Activated CD8-positive, alpha-beta T cell treated with anti-CD3 and anti-CD28 coated beads for 36 hours (primary cell): ENCODE results near the gene TPM2. TPM values are rescaled to one million over a fixed set of nuclear protein-coding genes. Genes with fewer than 3 reads are reported as not detected.
A peak's percentile ranks its signal among the peaks of the same experiment; 100 is the strongest.
"Not testable (repeated sequence)": the region's sequence is repeated elsewhere in the genome, so short reads cannot be mapped to it uniquely, and the experiment has no call there.

ENCODE experiments used
- ATAC-seq: fragments of 200-7000 bp; cut with Tn5 transposase; one replicate; pipeline ENCODE4 v1.10.0; 2021; ENCODE audit warnings: mild to moderate bottlenecking, moderate library complexity
- CTCF ChIA-PET: fragments of 350-600 bp; sonication (Branson Sonifier 250); formaldehyde crosslinking; loops from one replicate; lab custom pipeline; 2021; ENCODE audit warnings: antibody characterized with exemption; lab: Charles Lee
- POLR2A ChIA-PET: fragments of 350-600 bp; sonication (Branson Sonifier 250); formaldehyde crosslinking; loops from one replicate; lab custom pipeline; 2021; ENCODE audit warnings: antibody characterized with exemption; lab: Charles Lee
- DNase-seq: peaks from one replicate; pipeline ENCODE4 v3.0.0-alpha.2; 2020
- H3K27ac Mint-ChIP-seq: one replicate; pipeline ENCODE4 v1.8.0; 2021; ENCODE audit warnings: mild to moderate bottlenecking, mixed read lengths
- H3K27me3 Mint-ChIP-seq: one replicate; pipeline ENCODE4 v1.8.0; 2021; ENCODE audit warnings: mixed read lengths
- H3K36me3 Mint-ChIP-seq: one replicate; pipeline ENCODE4 v1.8.0; 2021; ENCODE audit warnings: low read depth, mixed read lengths
- H3K4me1 Mint-ChIP-seq: one replicate; pipeline ENCODE4 v1.8.0; 2021; ENCODE audit warnings: low read depth, mixed read lengths
- H3K4me3 Mint-ChIP-seq: one replicate; pipeline ENCODE4 v1.8.0; 2021; ENCODE audit warnings: mild to moderate bottlenecking, moderate library complexity, mixed read lengths
- H3K9me3 Mint-ChIP-seq: one replicate; pipeline ENCODE4 v1.8.0; 2021; ENCODE audit warnings: mixed read lengths
- CTCF ChIP-seq: fragments of 200-600 bp; IDR thresholded peaks from one replicate; pipeline ENCODE4 v1.8.0; 2022; ENCODE audit warnings: antibody characterized with exemption, mild to moderate bottlenecking
- intact Hi-C: fragments of 100-400 bp; cut with micrococcal nuclease; formaldehyde crosslinking; loops from one replicate; pipeline ENCODE4 v1.10.0; 2022
- total RNA-seq, 2 experiments: library from RNA; stranded (reverse); gene quantifications; one replicate each; pipeline ENCODE4 v1.2.3, GENCODE V29; 2021

The TPM2 gene
- total RNA-seq, 2 experiments from 2014 or later, result 4.8 to 5.3 TPM

DNA sequence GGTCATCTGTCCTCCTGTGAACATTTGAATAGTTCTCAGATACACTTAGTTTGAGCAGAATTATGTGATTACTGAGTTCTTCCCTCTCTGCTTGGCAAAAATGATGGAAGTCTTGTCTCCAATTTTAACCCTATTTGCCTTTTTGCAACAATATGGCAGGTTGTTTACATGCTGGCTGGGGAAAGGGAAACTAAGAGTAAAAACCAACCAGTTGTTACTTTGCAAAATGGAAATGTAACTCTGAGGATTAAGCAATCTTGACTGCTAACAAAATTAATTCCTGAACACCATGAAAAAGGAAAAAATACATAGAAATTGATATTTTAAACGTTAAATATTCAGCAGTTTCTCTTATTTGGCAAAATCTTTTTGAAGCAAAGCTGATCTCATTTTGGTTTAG, 50.1 kb downstream of the TPM2 start:
- peak overlapping the region; percentile 96 for H3K27ac Mint-ChIP-seq
- TF ChIP-seq CTCF, result no peak
- CTCF ChIA-PET, result interaction anchor here (0.8 to 3.4 kb wide), 9 partner anchors 8 to 36 kb away, joined by 3 to 15 read pairs (median 5); partner anchors contain the start of genes ARHGEF39, CD72 and SIT1
- ATAC-seq (peak; percentile 31), DNase-seq (no peak)
- POLR2A ChIA-PET, result interaction anchor here (1.0 to 1.8 kb wide), 4 partner anchors 8 to 20 kb away, joined by 4 to 5 read pairs (median 4); partner anchors contain the start of gene SIT1
- H3K36me3 Mint-ChIP-seq, result peaks cover 32% of the 10 kb centered on the region
- peaks cover 6% of the 10 kb centered on the region for H3K9me3 Mint-ChIP-seq
- no peaks in the 10 kb centered on the region for H3K27me3 Mint-ChIP-seq
- H3K4me1 Mint-ChIP-seq, result peaks cover 78% of the 10 kb centered on the region
- intact Hi-C loops, result no loop called here
- peak overlapping the region; percentile 48 for H3K4me3 Mint-ChIP-seq

- H3K27me3 Mint-ChIP-seq, DNase-seq, H3K9me3 Mint-ChIP-seq, intact Hi-C loops: not testable (repeated sequence)
- Mint-ChIP-seq H3K4me1 (peaks cover 76% of the 10 kb centered on the region), H3K36me3 (peaks cover 28% of the 10 kb centered on the region), H3K4me3 (peak overlapping the region; percentile 48), H3K27ac (peak overlapping the region; percentile 96)
- ChIA-PET POLR2A (interaction anchor here (1.0 to 1.8 kb wide), 5 partner anchors 8 to 20 kb away, joined by 3 to 5 read pairs (median 4); partner anchors contain the start of gene SIT1), CTCF (interaction anchor here (0.8 to 3.4 kb wide), 8 partner anchors 9 to 36 kb away, joined by 3 to 15 read pairs (median 7); partner anchors contain the start of genes CD72 and SIT1)
- ATAC-seq, result peak; percentile 88
These were observed 50.5 kb downstream of the TPM2 start for GRCh38 chr9:35639225-35639624.

GRCh38 chr9:35638751-35639150, 51.0 kb downstream of the TPM2 start:
- H3K4me3 Mint-ChIP-seq, result peak overlapping the region; percentile 32
- intact Hi-C loops, H3K27me3 Mint-ChIP-seq, H3K9me3 Mint-ChIP-seq: not testable (repeated sequence)
- H3K4me1 Mint-ChIP-seq, result peaks cover 75% of the 10 kb centered on the region
- POLR2A ChIA-PET, result interaction anchor here (0.6 to 1.8 kb wide), 5 partner anchors 9 to 477 kb away, joined by 3 to 5 read pairs (median 4); partner anchors contain the start of gene UNC13B
- H3K27ac Mint-ChIP-seq, result peak overlapping the region; percentile 96
- DNase-seq (peak; percentile 52), ATAC-seq (peak; percentile 57)
- peaks cover 27% of the 10 kb centered on the region for H3K36me3 Mint-ChIP-seq
- CTCF ChIA-PET, result interaction anchor here (0.7 to 3.4 kb wide), 9 partner anchors 9 to 39 kb away, joined by 3 to 15 read pairs (median 5); partner anchors contain the start of genes CD72 and SIT1

DNA sequence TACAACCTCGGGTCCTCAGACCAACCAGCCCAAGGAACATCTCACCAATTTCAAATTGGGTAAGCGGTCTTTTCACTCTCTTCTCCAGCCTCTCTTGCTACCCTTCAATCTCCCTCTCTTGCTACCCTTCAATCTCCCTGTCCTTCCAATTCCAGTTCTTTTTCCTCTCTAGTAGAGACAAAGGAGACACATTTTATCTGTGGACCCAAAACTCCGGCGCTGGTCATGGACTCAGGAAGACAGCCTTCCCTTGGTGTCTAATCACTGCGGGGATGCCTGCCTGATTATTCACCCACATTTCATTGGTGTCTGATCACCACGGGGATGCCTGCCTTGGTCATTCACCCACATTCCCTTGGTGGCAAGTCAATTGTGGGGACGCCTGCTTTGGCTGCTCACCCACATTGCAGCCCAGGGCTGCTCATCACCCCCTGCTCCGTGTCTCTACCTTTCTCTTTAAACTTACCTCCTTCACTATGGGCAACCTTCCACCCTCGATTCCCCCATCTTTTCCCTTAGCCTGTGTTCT, 52.2 kb downstream of the TPM2 start:
- H3K9me3 Mint-ChIP-seq, DNase-seq, H3K27me3 Mint-ChIP-seq, H3K4me3 Mint-ChIP-seq, ATAC-seq, intact Hi-C loops: not testable (repeated sequence)
- ChIA-PET CTCF (interaction anchor here (1.1 to 3.4 kb wide), 2 partner anchors 8 to 12 kb away, joined by 3 to 15 read pairs; no protein-coding TSS in a partner anchor), POLR2A (interaction anchor here (1.6 to 1.8 kb wide), 2 partner anchors 9 to 10 kb away, joined by 3 to 4 read pairs; no protein-coding TSS in a partner anchor)
- H3K36me3 Mint-ChIP-seq, result peaks cover 22% of the 10 kb centered on the region
- peaks cover 67% of the 10 kb centered on the region for H3K4me1 Mint-ChIP-seq
- peak overlapping the region; percentile 48 for H3K27ac Mint-ChIP-seq

- CTCF ChIA-PET, result interaction anchor here (0.7 to 2.7 kb wide), 3 partner anchors 9 to 26 kb away, joined by 4 to 11 read pairs (median 10); no protein-coding TSS in a partner anchor
- DNase-seq, result not testable (repeated sequence)
These were observed 52.9 kb downstream of the TPM2 start for GRCh38 chr9:35636877-35637246.

GRCh38 chr9:35636135-35636876, 53.4 kb downstream of the TPM2 start:
- Mint-ChIP-seq H3K27me3 (no peaks in the 10 kb centered on the region), H3K9me3 (peaks cover 6% of the 10 kb centered on the region), H3K4me1 (peaks cover 63% of the 10 kb centered on the region), H3K27ac (peak overlapping the region; percentile 80), H3K36me3 (peaks cover 18% of the 10 kb centered on the region), H3K4me3 (no peak overlapping the region)
- ChIA-PET POLR2A (interaction anchor here (0.6 to 2.1 kb wide), 3 partner anchors 12 to 28 kb away, joined by 3 to 13 read pairs (median 3); no protein-coding TSS in a partner anchor), CTCF (interaction anchor here (0.7 to 2.7 kb wide), 5 partner anchors 10 to 25 kb away, joined by 3 to 11 read pairs (median 8); no protein-coding TSS in a partner anchor)
- TF ChIP-seq CTCF, result no peak
- no peak for DNase-seq
- intact Hi-C loops, result no loop called here
- ATAC-seq, result no peak

More at GRCh38 chr9:35636877-35637246, 52.9 kb downstream of the TPM2 start:
- POLR2A ChIA-PET, result interaction anchor here (0.6 to 2.1 kb wide), 2 partner anchors 17 to 28 kb away, joined by 3 to 13 read pairs; no protein-coding TSS in a partner anchor
- intact Hi-C loops, ATAC-seq, H3K4me3 Mint-ChIP-seq, H3K9me3 Mint-ChIP-seq, H3K27me3 Mint-ChIP-seq: not testable (repeated sequence)
- H3K36me3 Mint-ChIP-seq, result peaks cover 22% of the 10 kb centered on the region
- peak overlapping the region; percentile 80 for H3K27ac Mint-ChIP-seq
- peaks cover 67% of the 10 kb centered on the region for H3K4me1 Mint-ChIP-seq
